Measurements from ENCODE around the gene RNU5D-1.
"Not testable (repeated sequence)": the region's sequence is repeated elsewhere in the genome, so short reads cannot be mapped to it uniquely, and the experiment has no call there.

The RNU5D-1 gene

GRCh38 chr1:44730741-44731512, at the start of gene RNU5D-1:
Gene RNU5D-1 (minus strand): TSS chr1:44731170.
- peak; percentile 95 for DNase-seq

- DNase-seq = no peak
Measured at GRCh38 chr1:44780583-44781121, 49.7 kb upstream of the RNU5D-1 start.

- no peak for DNase-seq
Measured at GRCh38 chr1:44778705-44779576, 48.0 kb upstream of the RNU5D-1 start.

GRCh38 chr1:44777969-44778635, 47.1 kb upstream of the RNU5D-1 start:
- no peak for DNase-seq

- DNase-seq = no peak
Measured at GRCh38 chr1:44777547-44777946, 46.6 kb upstream of the RNU5D-1 start.

- no peak for DNase-seq
Measured at GRCh38 chr1:44776730-44777068, 45.7 kb upstream of the RNU5D-1 start.

GRCh38 chr1:44775930-44776729, 45.2 kb upstream of the RNU5D-1 start:
- no peak for DNase-seq

- DNase-seq = peak; percentile 75
Measured at GRCh38 chr1:44775078-44775929, 44.3 kb upstream of the RNU5D-1 start, which contains the start of gene RPS8. Gene RPS8 (plus strand): TSS chr1:44775540. CDS start chr1:44775597, 57 bp downstream.

GRCh38 chr1:44766421-44766820, 35.5 kb upstream of the RNU5D-1 start:
- DNase-seq = not testable (repeated sequence)

GRCh38 chr1:44760876-44761275, 29.9 kb upstream of the RNU5D-1 start:
- no peak for DNase-seq

- DNase-seq = no peak
Measured at GRCh38 chr1:44759077-44759476, 28.1 kb upstream of the RNU5D-1 start.

GRCh38 chr1:44757420-44757819, 26.4 kb upstream of the RNU5D-1 start:
- DNase-seq = no peak

GRCh38 chr1:44747878-44748277, 16.9 kb upstream of the RNU5D-1 start:
- DNase-seq = no peak

GRCh38 chr1:44743211-44743610, 12.2 kb upstream of the RNU5D-1 start:
- DNase-seq = no peak

GRCh38 chr1:44740179-44740617, 9.2 kb upstream of the RNU5D-1 start:
- no peak for DNase-seq

- peak; percentile 90 for DNase-seq
Measured at GRCh38 chr1:44739307-44740178, 8.6 kb upstream of the RNU5D-1 start, which contains the start of gene KIF2C. Gene KIF2C (plus strand): TSS chr1:44739837. CDS start chr1:44739933, 96 bp downstream.

- DNase-seq = not testable (repeated sequence)
Measured at GRCh38 chr1:44738953-44739306, 8.0 kb upstream of the RNU5D-1 start.

- DNase-seq = no peak
Measured at GRCh38 chr1:44735992-44736391, 5.0 kb upstream of the RNU5D-1 start.

GRCh38 chr1:44733784-44734183, 2.8 kb upstream of the RNU5D-1 start:
- DNase-seq = no peak

- DNase-seq = no peak
Measured at GRCh38 chr1:44733365-44733764, 2.4 kb upstream of the RNU5D-1 start.

Data from NCI-H1417 treated with DMSO at 0.1 percent for 48 hours (cell line).